ES-I3 (cell line): Measurements from ENCODE around the gene GALNT9.

Experiments
- H3K36me3 ChIP-seq: 2 replicates; pipeline ENCODE4 v1.6.1; 2013; ENCODE audit warnings: mild to moderate bottlenecking, low read length, control low read depth, moderate library complexity; ENCODE audit not compliant: insufficient read depth
- H3K4me1 ChIP-seq: 2 replicates; pipeline ENCODE4 v1.6.1; 2013; ENCODE audit warnings: mild to moderate bottlenecking, control low read depth, low read length; ENCODE audit not compliant: insufficient read depth
- H3K9ac ChIP-seq: 2 replicates; pipeline ENCODE4 v1.6.1; 2013; ENCODE audit warnings: low read depth, mild to moderate bottlenecking, low read length, moderate library complexity
- H3K9me3 ChIP-seq: 2 replicates; pipeline ENCODE4 v1.6.1; 2013; ENCODE audit warnings: mild to moderate bottlenecking, low read length, moderate library complexity; ENCODE audit not compliant: control insufficient read depth, insufficient read depth

Gene GALNT9

DNA sequence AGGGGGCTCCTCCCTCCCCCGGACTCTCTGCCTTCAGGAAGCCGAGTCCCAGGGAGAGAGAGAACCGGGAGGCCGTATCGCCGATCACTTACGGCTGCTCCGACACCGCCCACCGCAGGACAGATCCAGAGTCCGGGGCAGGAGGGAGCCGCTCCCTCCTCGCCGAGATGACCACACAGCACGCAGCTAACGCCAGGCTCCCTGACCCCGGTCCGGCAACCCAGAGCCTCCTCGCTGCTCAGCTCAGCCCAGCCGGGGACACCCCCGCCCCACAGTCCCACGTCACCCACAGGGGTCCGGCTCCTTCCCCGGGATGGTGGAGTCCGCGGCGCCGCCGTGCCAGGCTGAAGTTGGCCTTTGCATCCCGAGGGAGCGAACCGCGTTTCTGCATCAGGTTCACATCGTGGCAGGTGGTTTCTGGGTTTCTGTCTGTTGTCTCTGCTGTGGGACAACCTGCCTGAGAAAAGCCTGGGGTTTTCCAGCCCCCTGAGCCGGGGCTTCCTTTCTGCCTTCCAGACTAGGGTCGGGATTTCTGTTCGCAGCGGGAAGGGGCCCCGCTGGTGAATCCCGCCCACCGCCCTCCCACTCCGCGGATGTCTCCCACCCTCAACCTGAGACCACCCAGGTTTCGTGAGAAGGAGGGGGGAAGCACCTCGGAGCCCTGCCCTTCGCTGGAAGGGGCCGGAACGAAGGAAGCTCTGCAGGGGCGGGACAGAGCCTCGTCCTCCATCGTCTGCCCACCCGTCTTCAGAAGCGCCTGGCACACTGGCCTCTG, 123.9 kb downstream of the GALNT9 start:
- Histone ChIP-seq H3K9me3 (no peaks in the 10 kb centered on the region), H3K36me3 (no peaks in the 10 kb centered on the region; the same call in 1 of the 2 replicates), H3K4me1 (peaks cover 7% of the 10 kb centered on the region; the same call in 1 of the 2 replicates), H3K9ac (no peak overlapping the region)

DNA sequence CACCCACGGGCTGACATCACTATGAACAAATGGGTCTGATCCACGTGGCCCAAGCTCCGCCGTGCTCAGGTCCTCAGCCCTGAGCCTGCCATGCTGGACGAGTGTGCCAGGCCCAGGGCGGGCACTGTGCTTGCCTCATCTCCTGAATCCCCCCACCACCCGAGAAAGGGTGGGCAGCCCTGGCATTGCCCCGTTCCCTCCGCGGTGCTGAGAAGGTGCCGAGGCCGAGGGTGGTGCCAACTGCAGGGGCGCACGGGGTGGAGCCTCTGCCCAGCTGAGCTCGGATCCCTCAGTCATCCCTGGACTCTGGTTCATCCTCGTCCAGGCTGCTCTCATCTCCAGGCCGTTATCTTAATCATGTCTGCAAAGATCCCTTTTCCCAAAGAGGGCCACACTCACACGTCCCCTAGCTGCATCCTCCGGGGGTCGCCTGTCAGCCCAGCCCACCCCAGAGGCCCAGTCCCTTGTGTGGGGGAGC, 124.6 kb downstream of the GALNT9 start:
- H3K4me1 ChIP-seq: peaks cover 7% of the 10 kb centered on the region; the same call in 1 of the 2 replicates
- H3K9ac ChIP-seq: no peak overlapping the region
- no peaks in the 10 kb centered on the region; the same call in 1 of the 2 replicates for H3K36me3 ChIP-seq
- no peaks in the 10 kb centered on the region for H3K9me3 ChIP-seq

GRCh38 chr12:132204063-132204792, 125.2 kb downstream of the GALNT9 start:
- Histone ChIP-seq H3K9ac (no peak overlapping the region), H3K9me3 (no peaks in the 10 kb centered on the region), H3K36me3 (no peaks in the 10 kb centered on the region; the same call in 1 of the 2 replicates), H3K4me1 (peaks cover 7% of the 10 kb centered on the region; the same call in 1 of the 2 replicates)

GRCh38 chr12:132202929-132203721, 126.3 kb downstream of the GALNT9 start:
- no peaks in the 10 kb centered on the region; the same call in 1 of the 2 replicates for H3K36me3 ChIP-seq
- H3K9me3 ChIP-seq: no peaks in the 10 kb centered on the region
- H3K9ac ChIP-seq: no peak overlapping the region
- peaks cover 7% of the 10 kb centered on the region; the same call in 1 of the 2 replicates for H3K4me1 ChIP-seq

DNA sequence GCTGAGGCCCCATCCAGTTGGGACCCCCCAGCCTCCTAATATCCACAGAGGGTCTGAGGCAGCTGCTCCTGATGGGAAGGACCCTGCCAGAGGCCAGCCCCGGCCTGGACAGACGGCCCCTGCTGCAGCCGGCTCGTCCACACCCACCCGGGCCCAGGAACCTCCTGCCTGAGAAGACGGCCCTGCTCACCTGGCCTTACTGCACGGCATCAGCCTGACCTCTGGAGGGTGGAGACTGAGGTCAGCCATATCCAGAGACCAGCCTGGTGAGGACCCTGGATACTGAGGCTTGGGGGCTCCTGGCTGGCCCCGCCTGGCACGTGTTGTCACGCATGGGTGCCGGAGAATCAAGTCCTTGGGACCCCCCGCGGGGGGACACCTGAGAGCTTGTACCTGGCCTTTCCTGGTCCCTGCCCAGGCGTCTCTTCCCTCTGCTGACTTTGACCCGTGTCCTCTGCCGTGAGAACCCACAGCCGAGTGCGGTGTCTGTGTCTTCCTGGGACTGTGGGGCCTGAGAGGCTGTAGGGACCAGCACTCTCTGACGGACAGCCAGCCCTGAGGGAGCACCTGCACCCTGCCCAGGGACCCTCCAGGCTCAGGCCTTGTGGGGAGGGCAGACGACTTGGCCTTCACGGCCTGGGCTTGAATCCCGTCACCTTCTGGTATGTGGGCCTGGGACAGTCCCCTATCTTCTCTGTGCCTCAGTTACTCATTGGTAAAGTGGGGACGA, 127.8 kb downstream of the GALNT9 start:
- Histone ChIP-seq H3K9me3 (no peaks in the 10 kb centered on the region), H3K9ac (no peak overlapping the region), H3K4me1 (peaks cover 7% of the 10 kb centered on the region; the same call in 1 of the 2 replicates), H3K36me3 (no peaks in the 10 kb centered on the region; the same call in 1 of the 2 replicates)

GRCh38 chr12:132200800-132201199, 128.6 kb downstream of the GALNT9 start:
- Histone ChIP-seq H3K9me3 (no peaks in the 10 kb centered on the region), H3K4me1 (peaks cover 7% of the 10 kb centered on the region; the same call in 1 of the 2 replicates), H3K36me3 (no peaks in the 10 kb centered on the region; the same call in 1 of the 2 replicates), H3K9ac (no peak overlapping the region)

- Histone ChIP-seq H3K4me1 (no peaks in the 10 kb centered on the region), H3K36me3 (no peaks in the 10 kb centered on the region; the same call in 1 of the 2 replicates), H3K9me3 (no peaks in the 10 kb centered on the region), H3K9ac (no peak overlapping the region)
Observed at GRCh38 chr12:132199526-132200319, 129.7 kb downstream of the GALNT9 start.

DNA sequence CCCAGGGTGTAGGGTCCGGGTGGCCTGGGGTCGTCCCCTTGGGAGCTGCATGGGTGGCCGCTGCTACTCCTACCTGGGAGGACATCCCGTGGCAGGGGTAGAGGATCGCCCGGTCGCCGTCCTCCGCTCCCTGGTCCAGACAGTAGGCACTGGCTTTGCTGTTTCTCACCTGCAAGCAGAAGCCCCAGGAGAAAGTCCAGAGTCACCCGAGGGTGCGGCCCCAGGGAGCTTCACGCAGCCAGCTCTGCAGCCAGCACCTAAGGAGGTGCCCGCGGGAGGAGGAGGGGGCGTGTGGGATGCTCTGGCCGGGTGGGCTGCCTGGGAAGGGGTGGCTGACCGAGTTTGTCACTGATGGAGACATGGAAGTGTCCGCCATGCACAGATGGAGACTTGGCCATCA, 130.3 kb downstream of the GALNT9 start:
- no peaks in the 10 kb centered on the region for H3K9me3 ChIP-seq
- H3K36me3 ChIP-seq: no peaks in the 10 kb centered on the region; the same call in 1 of the 2 replicates
- H3K9ac ChIP-seq: no peak overlapping the region
- H3K4me1 ChIP-seq: no peaks in the 10 kb centered on the region

- Histone ChIP-seq H3K4me1 (no peaks in the 10 kb centered on the region), H3K36me3 (no peaks in the 10 kb centered on the region; the same call in 1 of the 2 replicates), H3K9me3 (no peaks in the 10 kb centered on the region; the same call in 1 of the 2 replicates), H3K9ac (no peak overlapping the region)
Observed at GRCh38 chr12:132197581-132198354, 131.6 kb downstream of the GALNT9 start.

DNA sequence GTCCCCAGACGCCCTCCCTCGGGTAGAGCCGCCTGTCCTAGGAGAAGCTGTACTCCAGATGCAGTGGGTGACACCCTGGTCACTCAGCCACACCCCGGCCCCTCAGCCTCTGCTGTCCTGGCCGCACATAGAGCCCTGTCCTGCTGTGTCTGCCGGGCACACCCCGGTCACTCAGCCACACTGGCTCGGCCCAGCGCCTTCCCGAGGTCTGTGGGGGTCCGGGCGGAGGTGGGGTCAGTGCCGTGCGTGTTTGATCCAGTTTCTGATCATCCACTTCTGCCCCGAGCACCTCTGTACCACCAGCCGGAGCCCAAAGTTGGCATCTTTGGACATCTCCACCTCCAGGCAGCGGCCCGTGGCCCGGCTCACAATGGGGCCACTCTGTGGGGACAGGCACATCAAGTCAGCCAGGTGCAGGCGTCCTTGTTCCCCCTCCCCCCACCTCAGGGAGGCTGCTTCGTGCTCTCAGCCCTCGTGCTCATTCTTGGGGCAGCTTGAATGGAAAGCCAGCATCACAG, 132.5 kb downstream of the GALNT9 start:
- Histone ChIP-seq H3K9me3 (no peaks in the 10 kb centered on the region; the same call in 1 of the 2 replicates), H3K4me1 (no peaks in the 10 kb centered on the region), H3K36me3 (no peaks in the 10 kb centered on the region), H3K9ac (no peak overlapping the region)

GRCh38 chr12:132196038-132196872, 133.1 kb downstream of the GALNT9 start:
- Histone ChIP-seq H3K36me3 (no peaks in the 10 kb centered on the region), H3K4me1 (no peaks in the 10 kb centered on the region), H3K9ac (no peak overlapping the region), H3K9me3 (no peaks in the 10 kb centered on the region; the same call in 1 of the 2 replicates)
